Measurements from ENCODE around the gene GOLPH3L.
"Not testable (repeated sequence)": the region's sequence is repeated elsewhere in the genome, so short reads cannot be mapped to it uniquely, and the experiment has no call there.

GOLPH3L gene

GRCh38 chr1:150720703-150721102, 23.7 kb upstream of the GOLPH3L start, which contains the start of gene HORMAD1:
TSS of gene HORMAD1 (minus strand) at chr1:150720895. CDS start at chr1:150719505, 1,390 bp downstream.
- H3K9ac ChIP-seq (ENCODE audit: low read length): no peak within 1 kb of the TSS
- H4K20me1 ChIP-seq (ENCODE audit: insufficient read depth, low read length): no peaks in the 10 kb centered on the region
- no peak for DNase-seq
- TF ChIP-seq EZH2phosphoT487 (IDR thresholded peaks at IDR 0.05; ENCODE audit: low read length): no peak
- no peak within 1 kb of the TSS for H3K4me3 ChIP-seq (ENCODE audit: low read length)
- no peaks in the 10 kb centered on the region for H3K4me1 ChIP-seq (ENCODE audit: low read length)
- H3K27me3 ChIP-seq (replicated peaks; ENCODE audit: insufficient read depth, low read length): no peaks in the 10 kb centered on the region
- no peaks in the 10 kb centered on the region for H3K36me3 ChIP-seq (replicated peaks; ENCODE audit: insufficient read depth, low read length)
- H3K27ac ChIP-seq (ENCODE audit: low read length): no peak within 1 kb of the TSS
- no peak within 1 kb of the TSS for H3K4me2 ChIP-seq (ENCODE audit: low read depth, low read length)
- no peaks in the 10 kb centered on the region for H3F3A ChIP-seq (ENCODE audit: insufficient read depth, low read length)
- no peak within 1 kb of the TSS for H2AFZ ChIP-seq (ENCODE audit: low read length)
- no peaks in the 10 kb centered on the region for H3K79me2 ChIP-seq (ENCODE audit: low read length)
- no peaks in the 10 kb centered on the region for H3K9me2 ChIP-seq (replicated peaks; ENCODE audit: insufficient read depth, low read length)
- no peaks in the 10 kb centered on the region for H3K9me3 ChIP-seq (replicated peaks; ENCODE audit: insufficient read depth, low read length)

- H3K9me3 ChIP-seq (replicated peaks; ENCODE audit: insufficient read depth, low read length): no peaks in the 10 kb centered on the region
- H3K4me1 ChIP-seq (ENCODE audit: low read length): no peaks in the 10 kb centered on the region
- no peaks in the 10 kb centered on the region for H3F3A ChIP-seq (ENCODE audit: insufficient read depth, low read length)
- TF ChIP-seq EZH2 (optimal IDR thresholded peaks at IDR 0.05; ENCODE audit: low read depth, low read length) (no peak), CTCF (IDR thresholded peaks at IDR 0.05; ENCODE audit: low read length) (no peak), EZH2phosphoT487 (IDR thresholded peaks at IDR 0.05; ENCODE audit: low read length) (no peak)
- no peaks in the 10 kb centered on the region for H4K20me1 ChIP-seq (ENCODE audit: insufficient read depth, low read length)
- H3K9me2 ChIP-seq (replicated peaks; ENCODE audit: insufficient read depth, low read length): no peaks in the 10 kb centered on the region
- no peak overlapping the region for H3K9ac ChIP-seq (ENCODE audit: low read length)
- no peak for DNase-seq
- H3K27me3 ChIP-seq (replicated peaks; ENCODE audit: insufficient read depth, low read length): no peaks in the 10 kb centered on the region
- H3K36me3 ChIP-seq (replicated peaks; ENCODE audit: insufficient read depth, low read length): no peaks in the 10 kb centered on the region
- no peak overlapping the region for H2AFZ ChIP-seq (ENCODE audit: low read length)
- no peak overlapping the region for H3K4me3 ChIP-seq (ENCODE audit: low read length)
- H3K27ac ChIP-seq (ENCODE audit: low read length): no peak overlapping the region
- no peaks in the 10 kb centered on the region for H3K79me2 ChIP-seq (ENCODE audit: low read length)
- no peak overlapping the region for H3K4me2 ChIP-seq (ENCODE audit: low read depth, low read length)
Measured at GRCh38 chr1:150720098-150720497, 23.1 kb upstream of the GOLPH3L start.

GRCh38 chr1:150718225-150718891, 21.4 kb upstream of the GOLPH3L start:
- Histone ChIP-seq H3K79me2 (ENCODE audit: low read length) (no peaks in the 10 kb centered on the region), H3K36me3 (replicated peaks; ENCODE audit: insufficient read depth, low read length) (no peaks in the 10 kb centered on the region), H3K4me3 (ENCODE audit: low read length) (no peak overlapping the region), H3F3A (ENCODE audit: insufficient read depth, low read length) (no peaks in the 10 kb centered on the region), H2AFZ (ENCODE audit: low read length) (no peak overlapping the region), H3K9me2 (replicated peaks; ENCODE audit: insufficient read depth, low read length) (no peaks in the 10 kb centered on the region), H3K9me3 (replicated peaks; ENCODE audit: insufficient read depth, low read length) (no peaks in the 10 kb centered on the region), H3K27ac (ENCODE audit: low read length) (no peak overlapping the region), H3K4me2 (ENCODE audit: low read depth, low read length) (no peak overlapping the region), H3K9ac (ENCODE audit: low read length) (no peak overlapping the region), H3K4me1 (ENCODE audit: low read length) (no peaks in the 10 kb centered on the region), H3K27me3 (replicated peaks; ENCODE audit: insufficient read depth, low read length) (no peaks in the 10 kb centered on the region), H4K20me1 (ENCODE audit: insufficient read depth, low read length) (no peaks in the 10 kb centered on the region)
- TF ChIP-seq CTCF (IDR thresholded peaks at IDR 0.05; ENCODE audit: low read length) (no peak), EZH2phosphoT487 (IDR thresholded peaks at IDR 0.05; ENCODE audit: low read length) (no peak), EZH2 (optimal IDR thresholded peaks at IDR 0.05; ENCODE audit: low read depth, low read length) (no peak)
- no peak for DNase-seq

GRCh38 chr1:150709031-150709430, 12.1 kb upstream of the GOLPH3L start:
- not testable (repeated sequence) for H3K27me3 ChIP-seq (replicated peaks; ENCODE audit: insufficient read depth, low read length); H3K4me3 ChIP-seq (ENCODE audit: low read length); H3K9me3 ChIP-seq (replicated peaks; ENCODE audit: insufficient read depth, low read length); H3K27ac ChIP-seq (ENCODE audit: low read length); H3F3A ChIP-seq (ENCODE audit: insufficient read depth, low read length); H2AFZ ChIP-seq (ENCODE audit: low read length); H3K9ac ChIP-seq (ENCODE audit: low read length); H4K20me1 ChIP-seq (ENCODE audit: insufficient read depth, low read length); H3K79me2 ChIP-seq (ENCODE audit: low read length); H3K9me2 ChIP-seq (replicated peaks; ENCODE audit: insufficient read depth, low read length); DNase-seq; H3K4me1 ChIP-seq (ENCODE audit: low read length); H3K4me2 ChIP-seq (ENCODE audit: low read depth, low read length); H3K36me3 ChIP-seq (replicated peaks; ENCODE audit: insufficient read depth, low read length)

Data from MM.1S (cell line).